Right lobe of liver (tissue), 6 donors: ENCODE results near the gene RGS2. TPM values are rescaled to one million over a fixed set of nuclear protein-coding genes. Genes with fewer than 3 reads are reported as not detected.
A peak's percentile ranks its signal among the peaks of the same experiment; 100 is the strongest.

Experiments
- ATAC-seq, 4 donors: fragments of 200-7000 bp; cut with Tn5 transposase; one replicate each; pipeline ENCODE4 v1.9.1; 2020; ENCODE audit warnings: mild to moderate bottlenecking in 4 of 4, moderate library complexity in 4 of 4
- DNase-seq, 3 donors: peaks; one replicate each; pipeline ENCODE4 v3.0.0-alpha.2; 2020
- H3K27ac ChIP-seq, 3 donors: fragments of 200-600 bp; one replicate each; pipeline ENCODE4 v1.8.0; 2022
- H3K27me3 ChIP-seq, 2 donors: fragments of 200-600 bp; one replicate each; pipeline ENCODE4 v1.8.0; 2022
- H3K36me3 ChIP-seq, 4 donors: fragments of 200-600 bp; sonication (generic) in 1 of 4; one replicate each; pipeline versions ENCODE4 v1.5.1 to v1.8.0; 2017 to 2022; ENCODE audit warnings: control low read depth in 1 of 4
- H3K4me1 ChIP-seq, 4 donors: fragments of 200-600 bp; sonication (generic) in 1 of 4; one replicate each; pipeline versions ENCODE4 v1.5.1 to v1.8.0; 2017 to 2022; ENCODE audit warnings: control low read depth in 1 of 4
- H3K4me3 ChIP-seq, 3 donors: fragments of 200-600 bp; one replicate each; pipeline ENCODE4 v1.8.0; 2022
- H3K9me3 ChIP-seq, 4 donors: fragments of 200-600 bp; sonication (generic) in 1 of 4; one replicate each; pipeline versions ENCODE4 v1.5.1 to v1.8.0; 2017 to 2022; ENCODE audit warnings: control low read depth in 1 of 4
- POLR2A ChIP-seq: fragments of 450-650 bp; IDR thresholded peaks from one replicate; pipeline ENCODE4 v1.6.1; 2017; ENCODE audit warnings: antibody characterized with exemption, mild to moderate bottlenecking
- WGBS: methylation state at CpG from one replicate; pipeline ENCODE4 v1.1.6; 2018; ENCODE audit warnings: low coverage, low lambda C conversion rate; ENCODE audit not compliant: insufficient coverage; ENCODE audit errors: missing lambda C conversion rate; 5-methylcytosine and 5-hydroxymethylcytosine counted together
- intact Hi-C, 2 donors: fragments of 100-400 bp; cut with DNase I; formaldehyde crosslinking; loops; one replicate each; pipeline versions ENCODE4 v1.11.2 to v1.14.1; 2022
- total RNA-seq, 6 experiments: library from RNA; depleted of rRNA in 2 of 6; stranded (reverse); fragments of >200 nt in 2 of 6; fragmentation: NEBNext Ultra II Directional in 3 of 6; extraction: Animal tissue kit (Norgen Biotek cat#: 25700) in 3 of 6; gene quantifications; one replicate each; pipeline versions ENCODE4 v1.1.0 to v1.2.4, GENCODE V29; 2016 to 2023
- TF ChIP-seq, protein P1 (sequence below), 4 donors: fragments of 200-600 bp in 3 of 4; fragments of 450-650 bp in 1 of 4; IDR thresholded peaks; one replicate each; pipeline versions ENCODE4 v1.5.1 to v1.8.0; 2016 to 2022; ENCODE audit warnings: antibody characterized with exemption in 4 of 4, mild to moderate bottlenecking in 2 of 4
- donor health status: DM: no; HTN: yes; CAD: no.
- donor health status: DM: no; HTN: no; CAD: no.
- donor health status: DM: no; HTN: no; CAD: no.
- donor health status: DM: no; HTN: yes; CAD: no.
- donor health status: DM: no; HTN: yes; CAD: no.

RGS2 gene
- total RNA-seq, 6 experiments from 2014 or later, result 2.5 to 10.9 (median 5.2) TPM

- H3K36me3 ChIP-seq, result no peaks in the 10 kb centered on the region
These were observed 741 bp downstream of the RGS2 start for GRCh38 chr1:192809307-192810252.

GRCh38 chr1:192810253-192810880 is 1.5 kb downstream of the RGS2 start:
- Histone ChIP-seq H3K9me3 (no peaks in the 10 kb centered on the region), H3K4me1 (peaks cover 0 to 5% (median 0%) of the 10 kb centered on the region in 4 donors), H3K27me3 (no peaks in the 10 kb centered on the region), H3K36me3 (no peaks in the 10 kb centered on the region), H3K4me3 (peak overlapping the region in 2 of 3 donors; percentile 60 to 64), H3K27ac (peak overlapping the region in 1 of 3 donors; percentile 61)
- TF ChIP-seq, protein P1, sequence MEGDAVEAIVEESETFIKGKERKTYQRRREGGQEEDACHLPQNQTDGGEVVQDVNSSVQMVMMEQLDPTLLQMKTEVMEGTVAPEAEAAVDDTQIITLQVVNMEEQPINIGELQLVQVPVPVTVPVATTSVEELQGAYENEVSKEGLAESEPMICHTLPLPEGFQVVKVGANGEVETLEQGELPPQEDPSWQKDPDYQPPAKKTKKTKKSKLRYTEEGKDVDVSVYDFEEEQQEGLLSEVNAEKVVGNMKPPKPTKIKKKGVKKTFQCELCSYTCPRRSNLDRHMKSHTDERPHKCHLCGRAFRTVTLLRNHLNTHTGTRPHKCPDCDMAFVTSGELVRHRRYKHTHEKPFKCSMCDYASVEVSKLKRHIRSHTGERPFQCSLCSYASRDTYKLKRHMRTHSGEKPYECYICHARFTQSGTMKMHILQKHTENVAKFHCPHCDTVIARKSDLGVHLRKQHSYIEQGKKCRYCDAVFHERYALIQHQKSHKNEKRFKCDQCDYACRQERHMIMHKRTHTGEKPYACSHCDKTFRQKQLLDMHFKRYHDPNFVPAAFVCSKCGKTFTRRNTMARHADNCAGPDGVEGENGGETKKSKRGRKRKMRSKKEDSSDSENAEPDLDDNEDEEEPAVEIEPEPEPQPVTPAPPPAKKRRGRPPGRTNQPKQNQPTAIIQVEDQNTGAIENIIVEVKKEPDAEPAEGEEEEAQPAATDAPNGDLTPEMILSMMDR (IDR thresholded peaks at IDR 0.05), result no peak
- TF ChIP-seq POLR2A, result peak; percentile 26
- ATAC-seq (no peak), DNase-seq (no peak)
- intact Hi-C loops, result no loop called here
- 64% methylated on average over 5 of the region's 5 CpGs for WGBS

More at GRCh38 chr1:192809307-192810252, 741 bp downstream of the RGS2 start:
- 36% methylated on average over 25 of the region's 25 CpGs for WGBS
- Histone ChIP-seq H3K4me3 (peak overlapping the region; percentile 51 to 64 (median 60)), H3K27me3 (no peaks in the 10 kb centered on the region), H3K27ac (peak overlapping the region; percentile 53 to 83 (median 61)), H3K9me3 (no peaks in the 10 kb centered on the region), H3K4me1 (peaks cover 0 to 5% (median 0%) of the 10 kb centered on the region in 4 donors)
- DNase-seq, result peak in 1 of 3 donors; percentile 31
- peak; percentile 1 to 20 (median 12) for ATAC-seq
- TF ChIP-seq POLR2A, result no peak
- TF ChIP-seq, protein P1 (IDR thresholded peaks at IDR 0.05), result no peak
- intact Hi-C loops, result loop anchor here (5.0 to 10.0 kb wide), 2 partner anchors 208 to 215 kb away; no protein-coding TSS in a partner anchor

- no peaks in the 10 kb centered on the region for H3K27me3 ChIP-seq
- no peak for ATAC-seq
- peaks cover 0 to 5% (median 0%) of the 10 kb centered on the region in 4 donors for H3K4me1 ChIP-seq
- no peaks in the 10 kb centered on the region for H3K9me3 ChIP-seq
- intact Hi-C loops, result no loop called here
- TF ChIP-seq, protein P1 (IDR thresholded peaks at IDR 0.05), result no peak
- TF ChIP-seq POLR2A, result no peak
- H3K36me3 ChIP-seq, result no peaks in the 10 kb centered on the region
- H3K4me3 ChIP-seq, result peak overlapping the region in 1 of 3 donors; percentile 0
- DNase-seq, result no peak
- H3K27ac ChIP-seq, result no peak overlapping the region
- WGBS, result 73% methylated on average over 3 of the region's 3 CpGs
These were observed 2.2 kb downstream of the RGS2 start for GRCh38 chr1:192811006-192811405.

DNA sequence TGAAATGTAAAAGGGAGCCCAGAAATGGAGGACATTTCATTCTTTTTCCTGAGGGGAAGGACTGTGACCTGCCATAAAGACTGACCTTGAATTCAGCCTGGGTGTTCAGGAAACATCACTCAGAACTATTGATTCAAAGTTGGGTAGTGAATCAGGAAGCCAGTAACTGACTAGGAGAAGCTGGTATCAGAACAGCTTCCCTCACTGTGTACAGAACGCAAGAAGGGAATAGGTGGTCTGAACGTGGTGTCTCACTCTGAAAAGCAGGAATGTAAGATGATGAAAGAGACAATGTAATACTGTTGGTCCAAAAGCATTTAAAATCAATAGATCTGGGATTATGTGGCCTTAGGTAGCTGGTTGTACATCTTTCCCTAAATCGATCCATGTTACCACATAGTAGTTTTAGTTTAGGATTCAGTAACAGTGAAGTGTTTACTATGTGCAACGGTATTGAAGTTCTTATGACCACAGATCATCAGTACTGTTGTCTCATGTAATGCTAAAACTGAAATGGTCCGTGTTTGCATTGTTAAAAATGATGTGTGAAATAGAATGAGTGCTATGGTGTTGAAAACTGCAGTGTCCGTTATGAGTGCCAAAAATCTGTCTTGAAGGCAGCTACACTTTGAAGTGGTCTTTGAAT is 2.9 kb downstream of the RGS2 start:
- no peak for DNase-seq
- Histone ChIP-seq H3K27me3 (no peaks in the 10 kb centered on the region), H3K9me3 (no peaks in the 10 kb centered on the region), H3K4me3 (no peak overlapping the region), H3K27ac (no peak overlapping the region), H3K4me1 (peaks cover 0 to 5% (median 0%) of the 10 kb centered on the region in 4 donors), H3K36me3 (no peaks in the 10 kb centered on the region)
- no peak for ATAC-seq
- intact Hi-C loops, result no loop called here
- 78% methylated on average over 6 of the region's 6 CpGs for WGBS
- TF ChIP-seq, protein P1 (IDR thresholded peaks at IDR 0.05), result no peak
- TF ChIP-seq POLR2A, result no peak
